K562 (cell line): ENCODE results near the gene PNPLA7.

ENCODE experiments used
- ADNP ChIP-seq: fragments of 200-800 bp; sonication (Bioruptor generic); IDR thresholded peaks from 2 replicates; pipeline ENCODE4 v1.6.1; 2016; ENCODE audit warnings: missing genetic modification characterization, missing compliant biosample characterization
- CBFA2T3 ChIP-seq: fragments of 450-650 bp; IDR thresholded peaks from 2 replicates; pipeline ENCODE4 v1.6.1; 2017
- LEF1 ChIP-seq: fragments of 450-650 bp; IDR thresholded peaks from 2 replicates; pipeline ENCODE4 v1.6.1; 2016; ENCODE audit warnings: mild to moderate bottlenecking
- PATZ1 ChIP-seq: fragments of 250-450 bp; sonication (Bioruptor Pico); IDR thresholded peaks from 2 replicates; pipeline ENCODE4 v1.5.0; 2020; ENCODE audit warnings: mild to moderate bottlenecking, borderline replicate concordance
- ZBTB40 ChIP-seq, 2 experiments: fragments of 450-650 bp in 1 of 2; sonication (generic) in 1 of 2; formaldehyde crosslinking in 1 of 2; IDR thresholded peaks; 2 replicates each; pipeline versions ENCODE4 v1.7.1 to v1.9.0; 2016 to 2022; ENCODE audit warnings: inconsistent platforms in 1 of 2, mild to moderate bottlenecking in 1 of 2, missing genetic modification reagents in 1 of 2
- ZNF232 ChIP-seq: sonication (generic); formaldehyde crosslinking; IDR thresholded peaks from 2 replicates; pipeline ENCODE4 v1.8.0; 2022; ENCODE audit warnings: mild to moderate bottlenecking, missing genetic modification reagents
- ZNF785 ChIP-seq: fragments of 250-450 bp; sonication (Bioruptor Pico); IDR thresholded peaks from 2 replicates; pipeline ENCODE4 v1.4.0; 2020; ENCODE audit warnings: mild to moderate bottlenecking
- TF ChIP-seq, protein P1 (sequence below), 3 experiments: IDR thresholded peaks in 2 of 3; conservative IDR thresholded peaks in 1 of 3; 2 replicates each; pipeline ENCODE4 v1.5.1; 2011 to 2012; ENCODE audit warnings: low read length in 3 of 3, mild to moderate bottlenecking in 3 of 3, control low read depth in 2 of 3, improper control_type of control experiment in 1 of 3, inconsistent platforms in 1 of 3, low read depth in 1 of 3, mixed read lengths in 1 of 3, moderate library complexity in 1 of 3; ENCODE audit not compliant: insufficient read depth in 2 of 3

- TF ChIP-seq CBFA2T3 (no peak), ZNF785 (CRISPR knock-in tag) (no peak), LEF1 (no peak), PATZ1 (CRISPR knock-in tag) (no peak), ZBTB40 (IDR thresholded peaks at IDR 0.05) (no peak), ZBTB40 (CRISPR knock-in tag; IDR thresholded peaks at IDR 0.05) (no peak), ADNP (tag) (no peak), ZNF232 (CRISPR knock-in tag) (no peak)
- TF ChIP-seq, protein P1, sequence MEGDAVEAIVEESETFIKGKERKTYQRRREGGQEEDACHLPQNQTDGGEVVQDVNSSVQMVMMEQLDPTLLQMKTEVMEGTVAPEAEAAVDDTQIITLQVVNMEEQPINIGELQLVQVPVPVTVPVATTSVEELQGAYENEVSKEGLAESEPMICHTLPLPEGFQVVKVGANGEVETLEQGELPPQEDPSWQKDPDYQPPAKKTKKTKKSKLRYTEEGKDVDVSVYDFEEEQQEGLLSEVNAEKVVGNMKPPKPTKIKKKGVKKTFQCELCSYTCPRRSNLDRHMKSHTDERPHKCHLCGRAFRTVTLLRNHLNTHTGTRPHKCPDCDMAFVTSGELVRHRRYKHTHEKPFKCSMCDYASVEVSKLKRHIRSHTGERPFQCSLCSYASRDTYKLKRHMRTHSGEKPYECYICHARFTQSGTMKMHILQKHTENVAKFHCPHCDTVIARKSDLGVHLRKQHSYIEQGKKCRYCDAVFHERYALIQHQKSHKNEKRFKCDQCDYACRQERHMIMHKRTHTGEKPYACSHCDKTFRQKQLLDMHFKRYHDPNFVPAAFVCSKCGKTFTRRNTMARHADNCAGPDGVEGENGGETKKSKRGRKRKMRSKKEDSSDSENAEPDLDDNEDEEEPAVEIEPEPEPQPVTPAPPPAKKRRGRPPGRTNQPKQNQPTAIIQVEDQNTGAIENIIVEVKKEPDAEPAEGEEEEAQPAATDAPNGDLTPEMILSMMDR (IDR thresholded peaks at IDR 0.05 in 2 of 3, conservative IDR thresholded peaks at IDR 0.05 in 1 of 3; ENCODE audit: insufficient read depth in 2 of 3, low read depth in 1 of 3, low read length in 3 of 3) = no peak
Measured at GRCh38 chr9:137593176-137593575, 43.0 kb upstream of the PNPLA7 start.
